Measurements from ENCODE around the gene GABRA6.
"Not testable (repeated sequence)": the region's sequence is repeated elsewhere in the genome, so short reads cannot be mapped to it uniquely, and the experiment has no call there.

GABRA6 gene

DNA sequence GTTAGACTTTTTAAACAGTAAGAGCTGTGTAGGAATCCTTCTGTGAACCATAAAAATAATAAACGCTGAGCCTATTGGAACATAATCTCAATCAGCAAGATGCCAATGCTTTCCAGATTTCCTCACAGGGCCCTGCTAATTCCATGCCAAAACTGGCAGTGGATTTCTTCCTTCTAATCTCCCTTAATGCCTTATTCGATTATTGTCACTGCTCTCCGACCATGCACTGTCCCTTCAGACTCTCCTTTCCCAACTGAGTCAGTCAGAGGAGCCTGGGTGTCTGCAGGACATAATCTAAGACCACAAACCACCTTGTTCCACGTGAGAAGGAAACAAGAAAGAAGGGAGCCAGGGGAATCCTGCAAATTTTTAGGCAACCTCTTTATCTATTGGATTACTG is at the start of gene GABRA6:
GABRA6 (plus strand) TSS at position 261 of the 400 bp plus-strand sequence. CDS start 269 bp downstream, outside the sequence.
- no peak for DNase-seq (ENCODE audit: low read depth in 2 of 2)

DNA sequence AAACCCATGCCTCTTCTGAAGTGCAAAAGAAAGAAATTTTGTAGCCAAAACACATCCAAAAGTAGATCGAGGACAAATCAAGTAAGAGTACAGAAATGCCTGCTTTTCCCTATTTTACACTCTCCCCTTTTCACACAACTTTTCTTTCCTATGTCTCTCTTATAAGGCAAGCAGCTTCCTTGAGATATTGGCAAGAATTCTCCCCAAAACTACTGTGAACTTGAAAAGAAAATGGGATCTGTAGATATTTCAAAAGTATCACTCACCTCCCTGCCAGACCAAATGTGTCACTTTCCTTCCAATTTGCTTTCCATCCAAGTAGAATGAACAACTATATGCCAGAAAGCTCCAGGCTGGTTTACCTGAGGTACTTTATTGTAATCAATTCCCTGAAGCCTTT is 47.9 kb upstream of the GABRA6 start:
- no peak for DNase-seq (ENCODE audit: low read depth in 2 of 2)

DNA sequence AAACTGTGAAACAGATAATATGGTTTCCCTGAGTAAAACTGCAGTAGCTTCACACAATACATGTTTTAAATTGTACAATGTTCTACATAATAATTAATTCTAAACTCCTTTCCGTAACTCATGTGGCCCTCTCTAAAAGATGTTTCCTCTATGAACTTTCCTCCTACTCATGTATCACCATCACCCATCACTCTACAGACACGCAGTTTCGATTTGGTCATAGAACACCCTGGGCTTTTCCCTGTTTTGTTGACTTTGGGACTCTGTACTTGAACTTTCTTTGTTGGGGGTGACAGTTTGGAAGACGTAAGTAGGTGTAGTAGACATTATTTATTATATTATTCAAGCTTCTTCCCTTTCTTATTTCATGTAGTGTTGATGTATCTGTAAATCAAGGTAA is 44.1 kb upstream of the GABRA6 start:
- DNase-seq (ENCODE audit: low read depth in 2 of 2) = no peak

DNA sequence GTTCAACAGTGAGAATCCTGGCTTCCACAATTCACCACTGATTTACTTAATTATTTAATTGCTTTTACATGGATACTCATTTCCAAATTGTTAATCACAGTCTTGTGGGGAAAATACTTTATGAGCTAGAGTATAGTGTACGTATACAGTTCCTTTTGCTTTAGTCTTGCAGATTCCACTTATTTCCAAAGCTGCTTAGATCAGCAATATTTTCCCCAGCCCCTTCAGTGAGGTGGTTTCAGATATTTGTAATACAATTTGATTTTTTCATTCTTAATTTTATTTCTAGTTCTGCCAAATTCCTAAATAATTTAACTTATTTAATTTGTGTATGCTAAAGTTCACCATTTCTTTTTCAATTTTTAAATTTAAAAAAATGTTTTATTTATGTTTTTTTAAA is 40.3 kb upstream of the GABRA6 start:
- DNase-seq (ENCODE audit: low read depth in 2 of 2) = no peak

DNA sequence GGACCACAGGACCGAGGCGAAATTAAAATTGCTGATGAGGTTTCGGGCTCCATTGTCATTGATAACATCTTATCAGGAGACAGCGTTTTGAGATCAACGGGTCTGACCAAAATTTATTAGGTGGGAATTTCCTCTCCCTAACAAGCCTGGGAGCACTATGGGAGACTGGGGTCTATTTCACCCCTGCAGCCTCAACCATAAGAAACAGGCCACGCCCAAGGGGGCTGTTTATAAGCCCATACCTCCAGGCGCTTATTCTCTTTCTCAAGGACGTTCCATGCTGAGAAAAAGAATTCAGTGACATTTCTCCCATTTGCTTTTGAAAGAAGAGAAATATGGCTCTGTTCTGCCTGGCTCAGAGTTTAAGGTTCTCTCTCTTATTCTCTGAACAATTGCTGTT is 33.6 kb upstream of the GABRA6 start:
- DNase-seq (ENCODE audit: low read depth in 2 of 2) = not testable (repeated sequence)

DNA sequence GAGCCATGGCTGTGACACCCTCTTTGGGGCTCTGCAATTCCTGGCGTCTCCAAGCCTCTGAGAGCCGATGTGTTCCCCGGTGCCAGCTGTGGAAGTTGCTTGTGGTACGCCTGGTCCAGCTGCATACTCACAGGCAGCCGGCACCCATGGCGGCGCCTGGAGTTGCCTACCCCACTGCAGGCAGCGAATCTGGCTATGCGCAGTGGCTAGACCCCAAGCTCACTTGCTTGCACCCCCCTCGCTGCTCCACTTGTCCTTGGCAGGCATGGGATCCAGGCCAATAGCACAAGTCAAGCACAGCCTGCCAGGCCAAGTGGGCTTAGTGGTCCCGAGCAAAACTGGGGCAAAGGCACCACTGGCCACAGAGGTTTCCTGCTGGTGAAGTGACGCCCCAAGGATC is 24.7 kb upstream of the GABRA6 start:
- DNase-seq (ENCODE audit: low read depth in 2 of 2) = no peak

DNA sequence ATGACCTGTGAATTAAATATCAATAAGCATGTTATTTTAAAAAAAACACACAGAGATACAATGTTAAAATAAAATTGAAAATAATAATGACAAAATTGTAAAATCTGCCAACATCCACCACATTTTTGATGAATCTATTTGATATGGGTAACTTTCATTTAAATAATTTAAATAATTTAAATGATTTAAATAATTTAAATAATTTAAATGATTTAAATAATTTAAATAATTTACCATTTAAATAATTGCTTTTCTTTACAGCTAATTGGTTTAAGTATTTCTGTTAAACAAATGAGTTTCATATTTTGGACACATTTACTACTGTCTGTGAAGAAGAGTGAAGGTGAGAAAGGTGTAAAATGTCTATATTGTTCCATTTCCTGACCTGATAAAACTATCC is 22.1 kb upstream of the GABRA6 start:
- DNase-seq (ENCODE audit: low read depth in 2 of 2) = no peak

DNA sequence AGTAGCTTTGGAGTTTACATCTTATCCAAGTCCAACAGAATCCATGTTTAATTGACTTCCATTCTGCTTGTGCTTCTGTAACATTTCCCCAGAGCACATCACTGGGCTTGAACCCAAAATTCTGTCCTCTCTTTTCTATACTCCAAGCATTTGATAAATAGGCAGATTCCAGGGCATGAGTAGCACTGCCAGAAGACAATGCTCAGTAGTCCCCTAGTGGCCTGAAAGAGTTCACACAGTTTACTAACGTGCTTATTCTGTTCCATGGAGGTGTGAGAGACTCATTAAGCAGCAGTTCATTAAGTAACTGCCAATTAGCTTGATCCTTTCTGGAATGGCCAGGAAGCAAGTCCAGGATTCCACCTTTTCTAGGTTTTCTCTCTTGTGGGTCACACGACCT is 9.4 kb upstream of the GABRA6 start:
- DNase-seq (ENCODE audit: low read depth in 2 of 2) = no peak

DNA sequence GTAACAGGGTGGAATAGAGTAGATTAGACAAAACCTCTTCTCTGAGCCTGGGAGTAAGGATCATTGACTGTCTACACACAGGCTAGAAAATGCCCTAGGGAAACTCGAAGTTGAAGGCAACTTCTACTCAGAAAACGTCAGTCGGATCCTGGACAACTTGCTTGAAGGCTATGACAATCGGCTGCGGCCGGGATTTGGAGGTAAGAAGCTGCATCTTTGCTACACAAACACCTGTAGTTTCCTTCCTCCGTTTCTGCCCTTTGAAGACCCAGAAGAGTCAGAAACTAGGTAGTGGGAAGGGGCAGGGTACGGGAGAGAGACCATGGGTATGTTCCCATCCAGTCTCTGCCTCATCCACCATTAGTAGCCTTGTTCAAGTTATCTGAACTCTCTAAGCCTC is 628 bp downstream of the GABRA6 start:
- no peak for DNase-seq (ENCODE audit: low read depth in 2 of 2)

DNA sequence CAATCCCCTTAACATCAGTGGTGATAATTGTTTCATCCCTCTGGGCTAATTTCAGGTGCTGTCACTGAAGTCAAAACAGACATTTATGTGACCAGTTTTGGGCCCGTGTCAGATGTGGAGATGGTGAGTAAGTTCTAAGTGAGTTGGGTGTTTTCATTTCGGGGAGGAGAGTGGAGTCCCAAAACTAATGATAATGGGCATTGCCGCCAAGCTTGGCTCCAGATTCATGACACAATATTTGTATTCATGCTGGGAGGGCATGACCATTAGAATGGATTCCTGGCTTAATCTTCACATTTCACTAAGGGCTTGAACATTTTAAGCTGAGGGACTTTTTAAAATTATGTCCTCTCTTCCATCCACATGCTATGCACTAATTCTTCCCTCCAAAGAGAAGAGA is 1.4 kb downstream of the GABRA6 start:
- no peak for DNase-seq (ENCODE audit: low read depth in 2 of 2)

DNA sequence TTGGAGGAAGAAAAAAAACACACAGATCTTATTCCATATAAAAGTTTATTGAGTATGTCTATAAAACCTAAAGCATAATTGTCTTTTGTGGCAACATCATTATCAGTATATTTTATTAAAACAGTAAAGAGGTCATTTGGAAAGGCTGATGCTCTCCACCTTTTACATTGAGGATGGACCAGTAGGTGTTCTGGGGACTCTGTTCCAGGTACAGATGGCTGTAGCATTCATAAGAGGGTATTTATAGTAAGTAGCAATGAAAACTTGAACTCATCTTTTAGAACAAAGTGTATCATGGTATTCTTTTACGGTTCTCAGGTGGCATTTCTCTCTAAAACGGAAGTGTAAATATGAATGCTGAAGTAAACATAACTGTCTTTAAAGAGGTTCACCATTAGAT is 1.8 kb downstream of the GABRA6 start:
- no peak for DNase-seq (ENCODE audit: low read depth in 2 of 2)

DNA sequence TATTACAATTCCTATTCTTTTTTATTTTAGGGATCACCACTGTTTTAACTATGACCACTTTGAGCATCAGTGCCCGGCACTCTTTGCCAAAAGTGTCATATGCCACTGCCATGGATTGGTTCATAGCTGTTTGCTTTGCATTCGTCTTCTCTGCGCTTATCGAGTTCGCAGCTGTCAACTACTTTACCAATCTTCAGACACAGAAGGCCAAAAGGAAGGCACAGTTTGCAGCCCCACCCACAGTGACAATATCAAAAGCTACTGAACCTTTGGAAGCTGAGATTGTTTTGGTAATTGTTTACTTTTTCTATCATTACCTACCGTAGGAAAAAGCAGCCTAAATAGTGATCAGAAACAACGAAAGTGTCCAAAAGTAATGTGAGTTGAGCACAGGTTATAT is 6.4 kb downstream of the GABRA6 start:
- no peak for DNase-seq (ENCODE audit: low read depth in 2 of 2)

DNA sequence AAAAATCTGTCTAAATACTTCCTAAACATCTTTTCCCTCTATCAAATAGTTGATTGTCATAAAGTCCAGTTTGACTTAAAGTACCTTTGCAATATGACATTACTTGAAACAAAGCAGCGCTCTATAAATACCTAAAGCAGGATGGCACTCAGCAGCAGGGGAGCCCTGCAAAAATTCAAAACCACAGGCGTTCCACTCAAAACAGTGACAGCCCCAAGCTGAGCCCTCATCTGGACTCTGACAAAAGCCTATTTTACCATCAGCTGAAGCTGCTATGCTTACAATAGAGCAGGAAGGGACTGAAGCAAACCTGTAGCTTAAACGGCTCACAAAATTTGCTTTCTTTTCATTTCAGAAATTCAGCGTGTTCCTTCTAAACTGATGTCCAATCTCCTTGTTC is 11.5 kb downstream of the GABRA6 start:
- no peak for DNase-seq (ENCODE audit: low read depth in 2 of 2)

DNA sequence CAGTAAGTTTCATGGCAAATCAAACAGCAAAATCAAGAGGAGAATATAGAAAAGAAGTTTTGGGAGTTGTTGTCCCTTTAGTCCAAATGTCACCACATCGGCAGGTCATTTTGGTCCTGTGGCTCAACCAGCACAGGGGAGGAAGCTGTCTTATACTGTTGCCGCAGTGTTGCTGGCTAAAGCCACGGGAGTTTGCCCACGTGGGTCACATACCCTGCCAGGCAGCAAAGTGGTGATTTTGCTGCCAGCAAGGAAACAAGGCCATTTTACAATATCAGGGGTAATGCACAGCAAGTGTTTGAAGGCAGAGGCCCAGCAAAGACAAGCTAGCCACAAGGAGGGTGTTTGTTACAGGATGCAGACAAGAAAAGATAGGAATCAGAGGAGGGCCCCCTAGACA is 14.5 kb downstream of the GABRA6 start:
- no peak for DNase-seq (ENCODE audit: low read depth in 2 of 2)

DNA sequence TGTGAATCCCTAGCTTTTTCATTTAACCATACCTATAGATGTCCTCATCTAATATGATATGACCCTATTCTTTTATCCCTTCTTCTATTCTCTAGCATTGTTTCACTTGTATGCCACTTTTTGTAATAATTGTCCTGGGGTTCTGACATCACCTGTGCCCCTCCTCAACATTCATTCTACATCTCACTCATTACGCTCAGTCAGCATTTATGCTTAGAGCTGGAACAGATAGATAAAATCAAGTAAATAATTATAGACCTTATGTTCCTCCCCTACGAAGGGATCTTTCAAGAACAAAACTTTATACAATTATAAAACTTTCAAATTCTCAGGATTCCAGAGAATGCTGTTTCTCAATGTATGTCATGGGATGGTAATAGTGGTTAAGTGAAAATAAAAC is 18.0 kb downstream of the GABRA6 start:
- DNase-seq (ENCODE audit: low read depth in 2 of 2) = no peak

DNA sequence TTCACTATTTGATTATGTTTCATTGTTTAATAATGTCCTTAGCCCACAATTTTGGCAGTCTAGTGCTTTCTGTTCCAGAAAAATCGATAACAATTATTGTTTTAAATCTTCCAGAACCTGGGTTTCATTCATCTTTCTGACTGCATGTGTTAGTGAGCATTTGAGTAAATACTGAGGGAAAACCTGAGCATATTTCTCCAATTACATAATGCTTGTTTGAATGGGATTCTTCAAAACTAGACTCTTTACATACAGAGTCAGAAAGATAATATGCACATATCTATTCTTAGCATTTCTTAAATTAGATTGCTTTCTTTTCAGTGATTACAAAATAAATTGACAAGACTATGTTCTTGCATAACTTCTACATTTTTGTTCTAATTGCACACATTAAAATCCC is 21.9 kb downstream of the GABRA6 start:
- DNase-seq (ENCODE audit: low read depth in 2 of 2) = no peak

DNA sequence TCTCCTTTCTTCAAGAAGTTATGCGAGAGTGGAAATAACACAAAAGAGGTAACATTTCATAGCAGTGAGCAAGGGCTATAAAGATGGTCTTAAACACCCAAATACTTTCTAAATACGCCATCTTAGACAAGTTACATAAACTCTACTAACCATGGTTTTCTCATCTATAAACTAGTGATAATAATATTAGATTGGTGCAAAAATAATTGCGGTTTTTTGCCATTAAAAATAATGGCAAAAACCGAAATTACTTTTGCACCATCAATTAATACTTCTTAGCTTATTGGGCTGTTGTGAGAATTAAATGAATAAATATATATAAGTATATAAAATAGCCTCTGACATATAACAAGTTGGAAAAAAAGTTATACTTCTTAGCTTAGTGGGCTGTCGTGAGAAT is 23.7 kb downstream of the GABRA6 start:
- DNase-seq (ENCODE audit: low read depth in 2 of 2) = no peak

DNA sequence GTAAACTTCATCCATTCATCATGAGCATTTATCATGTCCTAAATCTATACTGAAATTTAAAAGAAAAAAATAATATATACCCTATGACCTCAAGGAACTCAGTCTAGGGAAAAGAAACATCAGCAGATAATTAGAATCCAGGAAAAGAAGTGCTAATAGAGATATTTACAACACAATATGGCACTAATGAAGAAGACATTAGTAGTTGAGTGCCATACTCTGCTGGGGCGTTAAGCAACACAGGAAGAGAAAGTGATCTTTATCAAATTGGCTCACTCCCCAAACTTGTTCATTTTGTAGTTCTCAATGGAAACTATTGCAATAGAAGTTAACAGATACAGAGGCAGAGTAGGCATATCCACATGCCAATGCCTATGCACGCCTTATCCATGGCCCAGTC is 27.5 kb downstream of the GABRA6 start:
- no peak for DNase-seq (ENCODE audit: low read depth in 2 of 2)

DNA sequence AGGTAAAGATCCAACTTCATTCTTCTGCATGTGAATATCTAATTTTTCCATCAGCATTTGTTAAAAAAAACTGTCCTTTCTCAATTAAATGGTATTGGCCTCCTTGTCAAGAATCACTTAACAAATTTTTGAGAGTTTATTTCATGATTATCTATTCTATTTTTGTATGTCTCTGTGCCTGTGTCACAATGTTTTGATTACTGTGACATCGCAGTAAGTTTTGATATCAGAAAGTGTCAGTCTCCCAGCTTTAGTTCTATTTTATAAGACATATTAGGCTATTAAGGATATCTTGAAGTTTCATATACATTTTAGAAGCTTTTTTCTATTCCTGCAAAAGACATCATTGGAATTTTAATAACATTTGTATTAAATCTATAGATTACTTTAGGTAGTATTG is 33.6 kb downstream of the GABRA6 start:
- DNase-seq (ENCODE audit: low read depth in 2 of 2) = no peak

DNA sequence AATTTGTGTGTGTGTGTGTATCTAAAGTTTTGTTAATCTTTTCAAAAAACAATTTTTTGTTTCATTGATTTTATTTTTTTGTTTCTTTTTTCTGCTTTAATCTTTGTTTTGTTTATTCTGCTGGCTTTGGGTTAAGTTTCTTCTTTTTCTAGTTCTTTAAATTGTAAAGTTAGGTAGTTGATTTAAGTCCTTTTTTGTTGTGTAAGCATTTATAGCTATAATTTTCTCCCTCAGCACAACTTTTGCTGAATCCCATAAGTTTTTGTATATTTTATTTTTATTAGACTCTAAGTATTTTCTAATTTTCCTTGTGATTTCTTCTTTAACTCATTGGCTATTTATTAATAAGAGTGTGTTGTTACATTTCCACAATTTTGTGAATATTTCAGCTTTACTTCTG is 34.9 kb downstream of the GABRA6 start:
- DNase-seq (ENCODE audit: low read depth in 2 of 2) = no peak

DNA sequence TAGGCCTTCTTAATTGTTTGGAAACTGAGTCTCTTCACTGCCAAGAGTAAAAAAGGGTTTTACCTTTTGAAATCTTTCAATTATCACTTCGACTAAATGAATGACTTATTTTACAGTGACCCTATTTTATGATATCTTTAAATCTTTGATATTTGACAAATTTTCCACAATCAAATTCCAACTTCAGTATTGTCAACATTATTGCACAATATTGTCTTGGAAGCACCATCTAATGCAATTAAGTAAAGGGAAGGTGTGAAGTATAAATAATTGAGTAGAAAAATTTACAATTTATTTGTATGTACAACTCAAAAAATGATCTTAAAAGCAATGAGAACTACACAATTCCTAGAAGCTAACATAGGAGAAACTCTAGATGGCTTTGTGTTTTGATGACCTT is 49.2 kb downstream of the GABRA6 start:
- no peak for DNase-seq (ENCODE audit: low read depth in 2 of 2)

DNA sequence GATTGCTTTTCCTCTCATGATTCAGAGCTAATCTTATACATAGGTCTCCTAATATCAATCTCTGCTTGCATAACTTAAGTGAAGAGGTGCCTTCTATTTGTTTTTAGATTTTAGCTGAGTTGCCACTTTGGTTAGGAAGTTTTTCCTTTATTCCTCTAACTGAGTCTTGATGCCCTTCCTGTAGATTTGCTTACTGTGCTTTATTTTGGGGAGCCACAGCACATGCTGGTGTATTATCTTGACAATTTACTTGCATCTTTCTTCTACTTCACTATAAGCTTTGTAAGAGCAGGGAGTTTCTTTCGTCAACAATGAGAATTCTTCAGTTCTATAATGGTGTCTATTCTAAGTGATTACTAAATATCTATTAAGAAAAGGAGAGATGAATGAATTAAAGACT is 54.9 kb downstream of the GABRA6 start:
- no peak for DNase-seq (ENCODE audit: low read depth in 2 of 2)

DNA sequence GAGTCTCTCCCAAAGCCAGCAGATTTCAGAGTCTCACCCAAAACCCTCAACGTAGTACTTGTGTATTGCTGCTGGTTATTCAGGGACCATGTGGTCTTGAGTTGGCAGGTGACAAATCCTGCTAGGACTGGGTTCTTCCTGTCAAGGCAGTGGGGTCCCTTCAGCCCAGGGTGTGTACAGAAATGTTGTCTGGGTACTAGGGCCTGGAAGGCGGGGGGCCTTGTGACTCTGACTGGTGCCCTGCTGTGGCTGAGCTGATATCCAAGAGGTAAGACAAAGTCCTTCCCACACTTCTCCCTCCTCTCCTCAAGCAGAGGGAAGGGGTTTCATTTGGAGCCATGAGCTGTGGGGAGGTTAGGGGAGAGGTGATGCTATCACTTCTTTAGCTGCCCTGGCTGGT is 58.8 kb downstream of the GABRA6 start:
- DNase-seq (ENCODE audit: low read depth in 2 of 2) = no peak

DNA sequence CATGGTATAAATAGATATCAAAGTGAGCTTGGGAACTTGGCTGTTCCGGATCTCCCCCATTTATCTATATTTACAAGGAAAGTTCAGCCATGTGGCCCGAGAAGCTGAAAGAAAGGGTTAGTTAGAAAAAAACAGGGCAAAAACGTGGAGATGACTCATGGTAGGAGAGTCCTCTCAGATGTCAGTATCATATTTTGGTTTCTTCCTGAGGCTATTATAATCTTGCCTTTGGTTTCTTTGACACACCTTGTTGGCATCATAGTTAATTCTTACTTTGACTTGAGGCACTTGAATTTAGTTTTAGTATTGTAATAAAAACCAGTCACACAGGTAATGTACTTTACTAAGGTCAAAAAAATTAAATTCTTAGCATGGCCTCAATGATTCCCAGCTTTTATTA is 59.9 kb downstream of the GABRA6 start:
- no peak for DNase-seq (ENCODE audit: low read depth in 2 of 2)

DNA sequence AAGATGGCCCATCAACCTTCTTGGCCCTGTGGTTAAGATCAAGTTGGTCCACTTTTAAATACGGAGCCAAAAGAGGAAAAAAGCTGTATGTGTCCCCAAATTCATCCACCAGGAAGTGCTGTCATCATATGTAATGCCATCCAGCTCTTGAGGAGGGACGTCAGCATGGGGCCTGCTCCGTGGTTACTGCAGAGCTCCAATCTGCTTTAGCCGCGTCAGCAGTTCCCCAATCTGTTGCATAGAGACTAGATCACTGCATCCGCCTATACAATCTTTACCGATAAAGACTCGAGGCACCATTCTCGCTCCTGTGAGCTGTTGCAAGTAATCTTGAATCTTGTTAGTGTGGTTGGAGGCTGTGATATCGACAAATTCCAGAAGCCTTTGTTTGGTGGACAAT is 65.7 kb downstream of the GABRA6 start:
- no peak for DNase-seq (ENCODE audit: low read depth in 2 of 2)

Measured in stimulated activated CD4-positive, alpha-beta T cell treated with anti-CD3 and anti-CD28 coated beads, Interleukin-15, amount 100 ng/mL, for 48 hours (primary cell).